ENCODE measurements around the gene ZMYND8.

The ZMYND8 gene

DNA sequence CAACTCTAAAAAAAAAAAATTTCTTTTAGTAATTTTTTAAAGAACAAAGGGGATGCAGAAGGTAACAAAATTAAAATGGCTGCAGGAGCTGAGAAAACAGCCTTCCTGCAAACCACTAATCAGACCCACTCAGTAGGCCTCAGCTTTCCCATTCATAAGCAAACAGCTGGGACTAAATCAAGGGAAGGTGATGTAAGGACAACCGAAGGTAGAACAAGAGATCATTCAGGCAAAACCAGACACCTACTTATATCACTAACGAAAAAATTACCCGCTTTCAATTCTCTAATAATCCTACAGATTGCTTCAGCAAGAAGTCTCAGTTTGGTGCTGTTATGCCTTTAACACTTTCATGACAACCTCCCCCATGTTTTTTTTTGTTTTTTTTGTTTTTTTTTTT, 124.0 kb downstream of the ZMYND8 start:
- no peak for DNase-seq (ENCODE audit: low read depth in 2 of 3, low spot score in 2 of 3)

DNA sequence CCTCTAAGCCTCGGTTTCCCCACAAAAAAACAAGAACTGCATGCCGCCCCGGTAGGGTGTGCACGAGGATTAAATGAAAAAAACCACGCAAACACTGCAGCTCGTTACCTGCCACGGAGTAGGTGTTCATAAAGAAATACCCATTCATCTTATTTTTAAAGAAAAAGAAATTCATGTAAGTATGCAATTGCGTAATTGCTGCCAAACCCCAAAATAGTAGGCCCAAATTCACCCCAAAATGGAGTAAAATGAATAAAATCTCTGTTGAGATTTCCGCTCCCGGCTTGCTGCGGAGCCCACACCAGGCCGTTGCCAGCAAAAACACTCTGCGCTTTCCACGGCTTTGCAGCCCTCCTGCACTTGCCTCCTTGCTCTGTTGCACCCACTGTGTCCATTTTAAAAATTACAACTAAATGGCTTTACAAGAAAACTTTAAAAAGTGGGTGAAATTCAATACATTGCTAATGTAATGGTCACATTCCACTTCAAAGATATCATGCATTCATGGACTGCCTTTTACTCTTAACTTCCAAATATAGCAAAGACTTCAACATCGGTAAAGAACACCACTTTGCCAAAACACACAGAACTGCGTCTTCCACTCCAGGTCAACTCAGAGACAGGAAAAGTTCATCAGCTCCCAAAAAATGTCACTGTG, 125.0 kb downstream of the ZMYND8 start:
- DNase-seq (ENCODE audit: low read depth in 2 of 3, low spot score in 2 of 3) = no peak

DNA sequence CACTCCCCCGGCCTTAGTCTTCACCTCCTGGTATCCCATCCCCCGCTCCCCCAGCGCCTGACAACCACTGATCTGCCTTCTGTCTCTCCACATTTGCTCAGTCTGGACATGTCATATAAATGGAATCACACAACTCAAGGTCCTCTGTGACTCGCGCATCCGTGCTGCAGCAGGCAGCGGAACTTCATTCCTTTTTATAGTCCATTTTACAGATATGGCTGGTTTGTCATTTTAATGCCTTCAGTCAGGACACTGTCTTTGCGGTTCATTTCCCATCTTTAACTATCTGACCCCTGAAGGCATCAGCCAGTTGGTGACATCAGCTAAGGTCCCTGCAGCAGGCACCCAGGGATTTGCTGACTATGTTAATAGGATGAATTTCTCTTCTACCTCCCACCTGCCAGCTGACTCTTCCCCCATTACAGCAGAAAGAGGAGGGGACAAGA, 125.7 kb downstream of the ZMYND8 start:
- DNase-seq (ENCODE audit: low read depth in 2 of 3, low spot score in 2 of 3) = no peak

- DNase-seq (ENCODE audit: low read depth in 2 of 3, low spot score in 2 of 3) = no peak
Observed at GRCh38 chr20:47228654-47229053, 127.8 kb downstream of the ZMYND8 start.

- no peak for DNase-seq (ENCODE audit: low read depth in 2 of 3, low spot score in 2 of 3)
Observed at GRCh38 chr20:47227576-47227975, 128.9 kb downstream of the ZMYND8 start.

GRCh38 chr20:47227119-47227518, 129.4 kb downstream of the ZMYND8 start:
- DNase-seq (ENCODE audit: low read depth in 2 of 3, low spot score in 2 of 3) = no peak

GRCh38 chr20:47225458-47225857, 131.0 kb downstream of the ZMYND8 start:
- DNase-seq (ENCODE audit: low read depth in 2 of 3, low spot score in 2 of 3) = no peak

DNA sequence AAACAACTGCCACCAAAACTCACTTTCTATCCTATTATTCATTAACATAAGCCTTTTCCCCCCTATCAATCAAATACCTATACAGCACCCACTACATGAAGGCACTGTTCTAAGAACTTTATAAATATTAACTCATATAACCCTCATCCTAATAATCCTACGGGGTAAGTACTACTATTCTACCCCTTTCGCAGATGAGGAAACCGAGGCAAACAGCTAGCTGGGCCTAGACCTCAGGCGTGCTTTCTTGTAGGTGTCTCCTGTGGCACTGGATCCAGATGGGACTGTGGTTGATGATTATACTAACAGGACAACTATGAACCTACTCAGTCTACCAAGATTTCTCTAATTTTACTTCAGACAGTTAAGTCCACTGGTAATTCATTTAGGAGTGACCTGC, 131.6 kb downstream of the ZMYND8 start:
- no peak for DNase-seq (ENCODE audit: low read depth in 2 of 3, low spot score in 2 of 3)

GRCh38 chr20:47224300-47224791, 132.2 kb downstream of the ZMYND8 start:
- no peak for DNase-seq (ENCODE audit: low read depth in 2 of 3, low spot score in 2 of 3)

DNA sequence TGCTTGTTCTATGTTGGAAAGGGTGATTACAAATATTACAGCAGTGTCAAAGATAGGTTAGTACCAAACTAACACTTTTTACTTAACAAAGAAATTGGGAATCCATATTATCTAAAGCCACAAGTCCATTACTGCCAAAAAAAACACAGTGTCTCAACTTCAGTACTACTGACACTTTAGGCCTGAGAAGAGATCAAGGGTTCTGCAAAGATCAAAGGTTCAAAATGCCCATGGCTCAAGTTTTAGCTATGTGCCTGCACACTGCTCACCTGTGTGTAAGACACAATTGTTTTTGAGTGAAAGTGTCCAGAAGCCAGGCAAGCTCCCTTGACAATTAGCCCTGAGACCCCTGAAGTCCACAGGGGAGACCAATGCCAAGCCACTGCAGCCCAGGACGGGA, 132.6 kb downstream of the ZMYND8 start:
- DNase-seq (ENCODE audit: low read depth in 2 of 3, low spot score in 2 of 3) = no peak

DNA sequence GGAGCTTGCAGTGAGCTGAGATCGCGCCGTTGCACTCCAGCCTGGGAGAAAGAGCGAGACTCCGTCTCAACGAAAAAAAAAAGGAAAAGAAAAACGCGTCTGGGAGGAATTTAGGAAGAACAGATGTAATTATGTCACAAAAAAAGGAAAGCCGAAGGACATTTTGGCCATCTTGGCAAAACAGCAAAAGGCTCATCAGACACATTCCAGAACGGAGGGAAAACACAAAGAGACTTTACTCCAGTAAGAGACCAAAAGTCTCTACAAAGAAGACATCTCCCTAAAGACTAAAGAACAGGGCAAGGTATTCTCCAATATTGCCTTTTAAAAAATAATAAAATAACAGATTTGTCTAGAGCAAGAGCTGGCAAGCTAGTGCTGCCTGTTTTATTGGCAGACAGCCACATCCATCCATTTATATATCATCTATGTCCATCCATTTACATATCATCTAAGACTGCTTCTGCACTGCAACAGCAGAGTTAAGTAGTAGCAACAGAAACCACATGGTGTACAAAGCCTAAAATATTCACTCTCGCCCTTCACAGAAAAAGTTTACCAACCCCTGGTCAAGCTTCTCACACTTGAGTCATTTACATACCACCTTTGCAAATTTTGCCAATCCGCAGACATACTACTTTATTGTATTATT, 133.9 kb downstream of the ZMYND8 start:
- DNase-seq (ENCODE audit: low read depth in 2 of 3, low spot score in 2 of 3) = no peak

DNA sequence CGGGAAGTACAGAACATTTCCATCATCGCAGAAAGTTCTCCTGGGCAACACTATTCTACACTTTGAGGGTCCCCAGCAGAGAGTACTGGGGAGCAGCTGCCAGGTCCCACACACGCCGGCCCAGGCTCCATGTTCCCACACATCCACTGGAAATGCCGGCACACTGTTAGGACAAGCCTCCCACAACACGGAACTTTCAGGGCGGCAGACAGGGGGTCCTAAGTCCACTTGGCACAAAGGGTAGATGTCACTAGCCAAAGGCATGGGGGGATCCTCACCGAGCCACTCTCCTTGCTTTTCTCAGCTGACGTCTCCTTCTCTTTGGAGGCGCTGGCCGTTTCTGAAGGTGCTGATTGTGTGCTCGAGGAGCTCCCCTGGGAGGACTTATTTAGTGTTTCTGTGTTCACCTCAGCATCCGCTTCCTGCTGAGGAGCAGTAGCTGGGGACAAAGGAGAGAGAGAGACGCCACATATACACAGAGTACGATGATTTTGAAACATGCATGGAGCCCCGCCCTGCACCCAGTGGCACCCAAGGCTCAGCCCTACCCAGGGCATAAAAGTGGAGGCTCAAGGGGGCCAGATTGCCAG, 135.4 kb downstream of the ZMYND8 start:
- DNase-seq (ENCODE audit: low read depth in 2 of 3, low spot score in 2 of 3) = no peak

DNA sequence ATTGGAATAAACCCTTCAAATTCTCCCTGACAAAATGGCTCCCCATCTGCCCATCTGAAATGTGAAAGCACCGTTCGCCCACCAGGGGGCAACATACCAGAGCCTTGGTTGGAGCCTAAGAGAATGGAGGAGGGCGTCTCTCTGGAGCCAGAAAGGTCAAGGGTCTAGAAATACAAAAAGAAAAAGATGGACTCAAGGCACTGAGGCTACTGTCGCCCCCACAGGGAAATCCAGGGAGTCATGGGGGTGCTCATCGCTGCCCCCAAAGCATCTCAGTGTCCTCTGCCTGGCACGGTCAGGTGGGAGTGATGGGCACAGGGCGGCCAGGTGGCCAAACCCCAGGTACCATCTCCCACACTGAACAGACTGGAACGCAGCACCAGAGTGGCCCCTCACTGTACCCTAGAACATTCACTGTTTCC, 136.3 kb downstream of the ZMYND8 start:
- peak in 1 of 3 experiments; percentile 34 for DNase-seq (ENCODE audit: low read depth in 2 of 3, low spot score in 2 of 3)

GRCh38 chr20:47217482-47218446, 138.7 kb downstream of the ZMYND8 start:
- DNase-seq (ENCODE audit: low read depth in 2 of 3, low spot score in 2 of 3) = no peak

- DNase-seq (ENCODE audit: low read depth in 2 of 3, low spot score in 2 of 3) = no peak
Observed at GRCh38 chr20:47216819-47217410, 139.6 kb downstream of the ZMYND8 start.

GRCh38 chr20:47215653-47216397, 140.7 kb downstream of the ZMYND8 start:
- no peak for DNase-seq (ENCODE audit: low read depth in 2 of 3, low spot score in 2 of 3)

- DNase-seq (ENCODE audit: low read depth in 2 of 3, low spot score in 2 of 3) = no peak
Observed at GRCh38 chr20:47213966-47214365, 142.5 kb downstream of the ZMYND8 start.

GRCh38 chr20:47212606-47213207, 143.8 kb downstream of the ZMYND8 start:
- DNase-seq (ENCODE audit: low read depth in 2 of 3, low spot score in 2 of 3) = no peak

GRCh38 chr20:47211036-47211435, 145.5 kb downstream of the ZMYND8 start:
- no peak for DNase-seq (ENCODE audit: low read depth in 2 of 3, low spot score in 2 of 3)

DNA sequence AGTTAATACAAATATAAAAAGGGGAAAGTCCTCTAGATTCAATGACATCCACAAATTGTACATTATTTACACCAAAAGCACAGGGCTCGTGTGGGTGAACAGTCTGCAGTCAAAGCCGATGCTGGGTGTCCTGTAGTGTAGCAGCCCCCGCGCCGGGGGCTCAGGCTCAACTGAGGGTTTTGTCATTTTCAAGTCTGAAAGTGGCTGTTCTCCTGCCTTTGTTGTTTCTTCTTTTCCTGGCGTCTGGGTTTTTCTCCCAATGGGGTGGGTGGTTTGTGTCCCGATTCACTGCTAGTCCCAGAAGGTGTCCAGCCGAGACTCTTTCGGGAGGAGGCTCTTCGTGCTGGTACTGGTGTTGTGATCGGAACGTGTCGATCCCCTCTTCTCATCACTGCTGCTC, 146.0 kb downstream of the ZMYND8 start:
- no peak for DNase-seq (ENCODE audit: low read depth in 2 of 3, low spot score in 2 of 3)

Data from activated CD8-positive, alpha-beta memory T cell treated with anti-CD3 and anti-CD28 coated beads for 48 hours (primary cell).